ENCODE data around the gene LY6G6C. TPM values are rescaled to one million over a fixed set of nuclear protein-coding genes. Genes with fewer than 3 reads are reported as not detected.

The LY6G6C gene
- total RNA-seq, 1 donor = not detected

DNA sequence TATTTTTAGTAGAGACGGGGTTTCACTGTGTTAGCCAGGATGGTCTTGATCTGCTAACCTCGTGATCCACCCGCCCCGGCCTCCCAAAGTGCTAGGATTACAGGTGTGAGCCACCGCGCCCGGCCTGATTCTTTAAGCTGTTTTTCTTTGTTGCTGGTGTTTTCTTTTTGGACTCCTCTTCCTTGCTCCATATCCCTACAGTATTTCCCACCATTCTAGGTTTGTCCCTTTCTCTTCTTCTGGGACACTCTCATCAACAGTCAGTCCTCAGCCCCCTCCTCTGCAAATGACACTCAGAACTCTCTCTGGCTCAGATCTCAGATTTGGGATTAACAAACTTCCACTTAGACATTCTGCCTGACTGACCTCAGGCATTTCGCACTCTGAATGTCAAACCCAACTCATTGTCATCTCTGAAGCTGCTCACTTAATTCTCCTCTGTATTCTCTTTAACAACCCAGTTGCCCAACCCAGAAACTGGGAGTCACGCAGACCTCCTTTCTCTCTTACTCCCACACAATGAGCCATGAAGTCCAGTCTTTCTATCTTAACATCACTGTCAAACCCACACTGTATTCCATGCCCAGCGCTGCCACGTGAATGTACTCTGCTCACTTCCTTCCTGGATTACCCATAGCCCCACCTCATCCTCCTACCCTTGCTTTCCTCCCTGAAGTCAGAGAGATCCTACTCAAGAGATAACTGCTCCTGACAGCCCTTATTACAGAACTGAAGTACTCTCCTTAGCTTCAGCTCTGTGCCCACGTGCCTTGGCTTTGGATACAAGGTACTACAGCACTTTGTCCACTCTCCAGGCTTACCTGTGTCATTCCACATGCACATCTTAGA, 4.2 kb upstream of the LY6G6C start:
- peaks cover 5% of the 10 kb centered on the region for H4K20me1 ChIP-seq (ENCODE audit: insufficient read depth, low read length)
- H3K9me3 ChIP-seq (ENCODE audit: low read depth, low read length) = no peaks in the 10 kb centered on the region
- no peak overlapping the region for H3K4me3 ChIP-seq (ENCODE audit: insufficient read depth, low read length)
- no peak for TF ChIP-seq CTCF (IDR thresholded peaks at IDR 0.05; ENCODE audit: extremely low read depth, low read depth, low read length)
- no peak for DNase-seq (ENCODE audit: insufficient read length, low spot score, missing footprints)
- no peak overlapping the region for H3K4me2 ChIP-seq (ENCODE audit: insufficient read depth, low read length)
- H3K27me3 ChIP-seq (ENCODE audit: insufficient read depth, low read length) = no peaks in the 10 kb centered on the region
- H3K4me1 ChIP-seq (ENCODE audit: insufficient read depth, low read length) = peaks cover 13% of the 10 kb centered on the region
- H3K36me3 ChIP-seq (ENCODE audit: insufficient read depth, low read length) = peaks cover 20% of the 10 kb centered on the region
- peaks cover 7% of the 10 kb centered on the region for H3K79me2 ChIP-seq (ENCODE audit: insufficient read depth, low read length)
- H3K27ac ChIP-seq (ENCODE audit: low read depth, low read length) = no peak overlapping the region
- H2AFZ ChIP-seq (ENCODE audit: low read length) = no peak overlapping the region

DNA sequence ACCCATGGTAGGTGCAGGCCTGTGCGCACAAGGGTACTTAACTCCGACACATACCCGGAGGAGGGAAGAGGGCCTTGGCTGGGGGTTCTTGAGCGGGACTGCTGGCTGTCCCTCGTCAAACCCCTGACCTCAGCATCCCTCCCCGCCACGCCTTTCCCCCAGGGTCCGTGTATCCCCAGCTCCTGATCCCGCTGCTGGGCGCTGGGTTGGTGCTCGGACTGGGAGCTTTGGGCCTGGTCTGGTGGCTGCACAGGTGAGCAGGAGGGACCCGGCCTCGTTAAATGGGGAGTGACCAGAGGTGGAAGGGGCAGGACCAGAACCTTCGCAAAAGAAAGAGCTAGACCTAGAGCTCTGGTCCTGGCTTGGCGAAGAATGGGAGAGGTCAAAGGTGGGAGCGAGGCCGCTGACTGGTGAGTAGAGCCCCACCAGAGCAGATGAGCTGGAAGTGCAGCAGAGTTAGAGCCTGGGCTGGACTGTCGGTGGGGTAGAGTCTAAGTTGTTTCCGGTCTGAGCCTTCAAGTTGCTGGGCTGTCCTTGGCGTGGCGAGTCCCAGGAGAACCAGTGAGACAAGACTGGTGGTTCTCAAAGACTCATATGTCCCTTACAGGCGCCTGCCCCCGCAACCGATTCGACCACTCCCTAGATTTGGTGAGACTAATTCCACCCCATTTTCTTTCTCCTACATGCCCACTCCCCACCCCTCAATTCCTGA, 2.6 kb upstream of the LY6G6C start:
- Histone ChIP-seq H3K4me1 (ENCODE audit: insufficient read depth, low read length) (peaks cover 9% of the 10 kb centered on the region), H3K9me3 (ENCODE audit: low read depth, low read length) (no peaks in the 10 kb centered on the region), H3K4me3 (ENCODE audit: insufficient read depth, low read length) (no peak overlapping the region), H3K27ac (ENCODE audit: low read depth, low read length) (no peak overlapping the region), H3K36me3 (ENCODE audit: insufficient read depth, low read length) (peaks cover 18% of the 10 kb centered on the region), H2AFZ (ENCODE audit: low read length) (no peak overlapping the region), H4K20me1 (ENCODE audit: insufficient read depth, low read length) (peaks cover 2% of the 10 kb centered on the region), H3K79me2 (ENCODE audit: insufficient read depth, low read length) (peaks cover 5% of the 10 kb centered on the region), H3K4me2 (ENCODE audit: insufficient read depth, low read length) (no peak overlapping the region), H3K27me3 (ENCODE audit: insufficient read depth, low read length) (no peaks in the 10 kb centered on the region)
- peak; percentile 52 for DNase-seq (ENCODE audit: insufficient read length, low spot score, missing footprints)
- no peak for TF ChIP-seq CTCF (IDR thresholded peaks at IDR 0.05; ENCODE audit: extremely low read depth, low read depth, low read length)

DNA sequence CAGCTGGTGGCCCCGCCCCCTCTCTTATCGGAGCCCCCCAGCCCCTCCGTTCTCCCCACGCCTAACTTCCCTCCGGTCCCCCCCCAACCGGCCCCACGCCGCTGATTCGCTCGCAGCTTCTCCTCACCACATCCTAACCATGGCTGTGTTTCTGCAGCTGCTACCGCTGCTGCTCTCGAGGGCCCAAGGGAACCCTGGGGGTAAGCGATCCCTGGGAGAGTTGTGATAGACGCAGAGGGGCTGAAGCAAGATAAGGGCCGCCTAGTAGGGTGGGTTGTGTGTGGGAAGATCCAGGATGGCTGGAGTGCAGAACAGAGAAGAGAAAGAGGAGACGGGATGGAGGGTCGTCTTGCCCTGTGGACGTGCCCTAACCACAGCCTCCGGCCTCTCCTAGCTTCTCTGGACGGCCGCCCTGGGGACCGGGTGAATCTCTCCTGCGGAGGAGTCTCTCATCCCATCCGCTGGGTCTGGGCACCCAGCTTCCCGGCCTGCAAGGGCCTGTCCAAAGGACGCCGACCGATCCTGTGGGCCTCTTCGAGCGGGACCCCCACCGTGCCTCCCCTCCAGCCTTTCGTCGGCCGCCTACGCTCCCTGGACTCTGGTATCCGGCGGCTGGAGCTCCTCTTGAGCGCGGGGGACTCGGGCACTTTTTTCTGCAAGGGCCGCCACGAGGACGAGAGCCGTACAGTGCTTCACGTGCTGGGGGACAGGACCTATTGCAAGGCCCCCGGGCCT, 1.9 kb upstream of the LY6G6C start, which contains the start of gene MPIG6B:
TSS of gene MPIG6B (plus strand) at position 129 of the 735 bp plus-strand sequence. CDS start at position 140, 11 bp downstream.
- Histone ChIP-seq H3K4me1 (ENCODE audit: insufficient read depth, low read length) (peaks cover 1% of the 10 kb centered on the region), H3K4me3 (ENCODE audit: insufficient read depth, low read length) (no peak within 1 kb of the TSS), H3K4me2 (ENCODE audit: insufficient read depth, low read length) (no peak within 1 kb of the TSS), H2AFZ (ENCODE audit: low read length) (no peak within 1 kb of the TSS), H3K9me3 (ENCODE audit: low read depth, low read length) (no peaks in the 10 kb centered on the region), H3K36me3 (ENCODE audit: insufficient read depth, low read length) (peaks cover 18% of the 10 kb centered on the region), H4K20me1 (ENCODE audit: insufficient read depth, low read length) (peaks cover 2% of the 10 kb centered on the region), H3K79me2 (ENCODE audit: insufficient read depth, low read length) (no peaks in the 10 kb centered on the region), H3K27me3 (ENCODE audit: insufficient read depth, low read length) (no peaks in the 10 kb centered on the region), H3K27ac (ENCODE audit: low read depth, low read length) (no peak within 1 kb of the TSS)
- peak; percentile 26 for DNase-seq (ENCODE audit: insufficient read length, low spot score, missing footprints)
- no peak for TF ChIP-seq CTCF (IDR thresholded peaks at IDR 0.05; ENCODE audit: extremely low read depth, low read depth, low read length)

Measured in osteoblast (primary cell).